Body of pancreas (tissue), 4 donors: Measurements from ENCODE around the gene EPHX1. TPM values are rescaled to one million over a fixed set of nuclear protein-coding genes. Genes with fewer than 3 reads are reported as not detected.

Experiments used
- ATAC-seq: fragments of 150-250 bp; one replicate; pipeline ENCODE4 v1.9.1; 2016
- DNase-seq, 4 donors: peaks; one replicate each; pipeline ENCODE4 v3.0.0-alpha.2; 2019
- H3K27ac ChIP-seq, 4 donors: fragments of 200-600 bp; sonication (generic); 1 replicate in 3 of 4; 2 replicates in 1 of 4; pipeline versions ENCODE4 v1.5.1 to v1.6.1; 2016 to 2019; ENCODE audit warnings: mild to moderate bottlenecking in 1 of 4, mixed read lengths in 1 of 4, moderate library complexity in 1 of 4
- H3K27me3 ChIP-seq, 2 donors: fragments of 200-600 bp; sonication (generic); one replicate each; pipeline ENCODE4 v1.6.0; 2016; ENCODE audit warnings: mild to moderate bottlenecking in 1 of 2
- H3K36me3 ChIP-seq, 2 donors: fragments of 200-600 bp; sonication (generic); replicated peaks in 1 of 2; 2 replicates each; pipeline ENCODE4 v1.5.1; 2016; ENCODE audit warnings: low read depth in 2 of 2; ENCODE audit not compliant: insufficient read depth in 1 of 2
- H3K4me1 ChIP-seq: fragments of 200-600 bp; sonication (generic); one replicate; pipeline ENCODE4 v1.6.0; 2016
- H3K4me3 ChIP-seq, 2 donors: fragments of 200-600 bp; sonication (generic); 1 replicate in 1 of 2; 2 replicates in 1 of 2; pipeline ENCODE4 v1.5.1; 2016 to 2019
- H3K9me3 ChIP-seq, 3 donors: fragments of 200-600 bp; sonication (generic); 1 replicate in 2 of 3; 2 replicates in 1 of 3; pipeline ENCODE4 v1.5.1; 2016
- CTCF ChIP-seq, 7 experiments: fragments of 450-650 bp in 4 of 7; fragments of 200-600 bp in 3 of 7; sonication (generic) in 3 of 7; IDR thresholded peaks; one replicate each; pipeline ENCODE4 v1.5.1; 2016 to 2019; ENCODE audit warnings: antibody characterized with exemption in 7 of 7
- POLR2A ChIP-seq, 3 donors: fragments of 450-650 bp; IDR thresholded peaks; one replicate each; pipeline ENCODE4 v1.6.1; 2016; ENCODE audit warnings: antibody characterized with exemption in 3 of 3, mild to moderate bottlenecking in 2 of 3
- WGBS, 2 donors: methylation state at CpG; one replicate each; pipeline ENCODE4 v1.1.5; 2017; 5-methylcytosine and 5-hydroxymethylcytosine counted together
- intact Hi-C: fragments of 100-400 bp; cut with DNase I; formaldehyde crosslinking; loops from one replicate; pipeline ENCODE4 v1.15.1; 2023
- total RNA-seq, 2 donors: library from RNA; depleted of rRNA; stranded (reverse); fragments of >200 nt; gene quantifications; one replicate each; pipeline ENCODE4 v1.1.0, GENCODE V29; 2016

Gene EPHX1
- total RNA-seq, 2 donors from 2014 or later, result 109 to 136 TPM

- H3K4me3 ChIP-seq, result no peak overlapping the region
- H3K27me3 ChIP-seq, result no peaks in the 10 kb centered on the region
- H3K9me3 ChIP-seq, result no peaks in the 10 kb centered on the region
- DNase-seq, result no peak
- TF ChIP-seq POLR2A (IDR thresholded peaks at IDR 0.05) (no peak), CTCF (IDR thresholded peaks at IDR 0.05) (no peak)
- peak overlapping the region in 3 of 4 donors; percentile 9 to 51 (median 46) for H3K27ac ChIP-seq
- intact Hi-C loops, result no loop called here
- peaks cover 6 to 16% of the 10 kb centered on the region in 2 donors for H3K36me3 ChIP-seq
- peaks cover 35% of the 10 kb centered on the region for H3K4me1 ChIP-seq
- 83 to 94% methylated on average over 10 to 14 of the region's 14 CpGs for WGBS, 2 donors
- ATAC-seq, result no peak
These were observed 35.2 kb downstream of the EPHX1 start for GRCh38 chr1:225845097-225845496.

- ATAC-seq, result peak; percentile 61
- peak; percentile 79 to 87 (median 83) for DNase-seq
- Histone ChIP-seq H3K4me1 (peaks cover 35% of the 10 kb centered on the region), H3K27me3 (no peaks in the 10 kb centered on the region), H3K9me3 (no peaks in the 10 kb centered on the region), H3K36me3 (peaks cover 4 to 16% of the 10 kb centered on the region in 2 donors), H3K27ac (peak overlapping the region in 3 of 4 donors; percentile 46 to 64 (median 49)), H3K4me3 (no peak overlapping the region)
- intact Hi-C loops, result no loop called here
- 47% methylated on average over 4 to 10 of the region's 13 CpGs for WGBS, 2 donors
- peak in 2 of 3 donors; percentile 16 to 23 for TF ChIP-seq POLR2A (IDR thresholded peaks at IDR 0.05)
- peak; percentile 42 to 78 (median 61) for TF ChIP-seq CTCF (IDR thresholded peaks at IDR 0.05)
These were observed 35.8 kb downstream of the EPHX1 start for GRCh38 chr1:225845571-225846259.

GRCh38 chr1:225846331-225847310 is 36.7 kb downstream of the EPHX1 start:
- ATAC-seq (no peak), DNase-seq (peak in 1 of 4 donors; percentile 47)
- Histone ChIP-seq H3K4me1 (peaks cover 36% of the 10 kb centered on the region), H3K27ac (peak overlapping the region in 3 of 4 donors; percentile 49 to 64 (median 55)), H3K36me3 (peaks cover 4 to 16% of the 10 kb centered on the region in 2 donors), H3K9me3 (no peaks in the 10 kb centered on the region), H3K4me3 (no peak overlapping the region), H3K27me3 (no peaks in the 10 kb centered on the region)
- TF ChIP-seq CTCF (IDR thresholded peaks at IDR 0.05), result no peak
- TF ChIP-seq POLR2A (IDR thresholded peaks at IDR 0.05), result no peak
- 76 to 79% methylated on average over 16 to 19 of the region's 20 CpGs for WGBS, 2 donors
- intact Hi-C loops, result no loop called here

GRCh38 chr1:225847610-225848009 is 37.7 kb downstream of the EPHX1 start:
- Histone ChIP-seq H3K27ac (peak overlapping the region in 3 of 4 donors; percentile 49 to 64 (median 55)), H3K36me3 (peaks cover 5 to 10% of the 10 kb centered on the region in 2 donors), H3K9me3 (no peaks in the 10 kb centered on the region), H3K4me1 (peaks cover 42% of the 10 kb centered on the region), H3K4me3 (no peak overlapping the region), H3K27me3 (no peaks in the 10 kb centered on the region)
- TF ChIP-seq CTCF (IDR thresholded peaks at IDR 0.05) (peak in 3 of 7 experiments; percentile 15 to 36 (median 28)), POLR2A (IDR thresholded peaks at IDR 0.05) (peak in 1 of 3 donors; percentile 17)
- ATAC-seq (peak; percentile 81), DNase-seq (peak; percentile 80 to 94 (median 90))
- intact Hi-C loops, result no loop called here
- 0 to 22% methylated on average over 2 to 4 of the region's 4 CpGs for WGBS, 2 donors
